PC-9 (cell line): Measurements from ENCODE around the gene NFATC1. TPM values are rescaled to one million over a fixed set of nuclear protein-coding genes. Genes with fewer than 3 reads are reported as not detected.

Source experiments
- BruUV-seq: library from RNA; stranded (reverse); fragments of 400-500 nt; replicated peaks from 2 replicates; lab custom pipeline; 2021; lab: Mats Ljungman, UMichigan
- CTCF ChIA-PET: fragments of 300-600 bp; sonication (Branson Sonifier 250); formaldehyde crosslinking; loops from one replicate; lab custom pipeline; 2022; ENCODE audit warnings: antibody characterized with exemption; lab: Charles Lee
- POLR2A ChIA-PET: fragments of 300-600 bp; sonication (Branson Sonifier 250); formaldehyde crosslinking; loops from one replicate; lab custom pipeline; 2022; ENCODE audit warnings: antibody characterized with exemption; ENCODE audit not compliant: unreplicated experiment; lab: Charles Lee
- DNase-seq, 2 experiments: peaks; one replicate each; pipeline versions ENCODE4 v3.0.0 to v3.0.0-alpha.2; 2015 to 2022; ENCODE audit warnings: mixed read lengths in 1 of 2
- H2AFZ ChIP-seq: fragments of 200-600 bp; sonication (generic); 2 replicates; pipeline ENCODE4 v1.8.1; 2017; ENCODE audit warnings: antibody characterized with exemption
- H3F3A ChIP-seq: fragments of 200-600 bp; sonication (generic); 2 replicates; pipeline ENCODE4 v1.8.1; 2017; ENCODE audit warnings: antibody characterized with exemption, mild to moderate bottlenecking, low read depth; ENCODE audit not compliant: insufficient read depth
- H3K27ac ChIP-seq: fragments of 200-600 bp; sonication (generic); 2 replicates; pipeline ENCODE4 v1.6.1; 2016; ENCODE audit warnings: mixed run types
- H3K27me3 ChIP-seq: fragments of 200-600 bp; sonication (generic); 2 replicates; pipeline ENCODE4 v1.6.1; 2016; ENCODE audit warnings: low read depth, mixed run types; ENCODE audit not compliant: insufficient read depth
- H3K36me3 ChIP-seq: fragments of 200-600 bp; sonication (generic); 2 replicates; pipeline ENCODE4 v1.6.1; 2016; ENCODE audit warnings: low read depth, mixed run types
- H3K4me1 ChIP-seq: fragments of 200-600 bp; sonication (generic); replicated peaks from 2 replicates; pipeline ENCODE4 v1.6.1; 2016; ENCODE audit warnings: mixed run types; ENCODE audit not compliant: insufficient read depth
- H3K4me2 ChIP-seq: fragments of 200-600 bp; sonication (generic); 2 replicates; pipeline ENCODE4 v1.6.1; 2017; ENCODE audit warnings: mixed run types
- H3K4me3 ChIP-seq: fragments of 200-600 bp; sonication (generic); 2 replicates; pipeline ENCODE4 v1.6.1; 2016; ENCODE audit warnings: mixed run types
- H3K79me2 ChIP-seq: fragments of 200-600 bp; sonication (generic); 2 replicates; pipeline ENCODE4 v1.6.1; 2017; ENCODE audit warnings: low read depth, mixed run types
- H3K9me2 ChIP-seq: fragments of 200-600 bp; sonication (generic); 2 replicates; pipeline ENCODE4 v1.8.1; 2017; ENCODE audit warnings: mild to moderate bottlenecking; ENCODE audit not compliant: insufficient read depth
- H3K9me3 ChIP-seq: fragments of 200-600 bp; sonication (generic); 2 replicates; pipeline ENCODE4 v1.8.1; 2016; ENCODE audit warnings: low read depth; ENCODE audit not compliant: insufficient read depth
- H4K20me1 ChIP-seq: fragments of 200-600 bp; sonication (generic); 2 replicates; pipeline ENCODE4 v1.8.1; 2017; ENCODE audit not compliant: insufficient read depth
- EZH2 ChIP-seq: fragments of 200-600 bp; sonication (generic); IDR thresholded peaks from 2 replicates; pipeline ENCODE4 v1.8.0; 2017; ENCODE audit warnings: antibody characterized with exemption, low read depth
- intact Hi-C: fragments of 100-400 bp; cut with micrococcal nuclease; formaldehyde crosslinking; loops from one replicate; pipeline ENCODE4 v1.10.0; 2022; ENCODE audit not compliant: unreplicated experiment
- total RNA-seq: library from RNA; stranded (reverse); gene quantifications from 2 replicates; pipeline ENCODE4 v1.2.3, GENCODE V29; 2021
- TF ChIP-seq, protein P1 (sequence below): fragments of 200-600 bp; sonication (generic); conservative IDR thresholded peaks from 2 replicates; pipeline ENCODE4 v1.6.1; 2017; ENCODE audit warnings: mixed run types, antibody characterized with exemption, mild to moderate bottlenecking, moderate library complexity

NFATC1 gene
- total RNA-seq, 1 experiment from 2014 or later = 2.6 TPM

DNA sequence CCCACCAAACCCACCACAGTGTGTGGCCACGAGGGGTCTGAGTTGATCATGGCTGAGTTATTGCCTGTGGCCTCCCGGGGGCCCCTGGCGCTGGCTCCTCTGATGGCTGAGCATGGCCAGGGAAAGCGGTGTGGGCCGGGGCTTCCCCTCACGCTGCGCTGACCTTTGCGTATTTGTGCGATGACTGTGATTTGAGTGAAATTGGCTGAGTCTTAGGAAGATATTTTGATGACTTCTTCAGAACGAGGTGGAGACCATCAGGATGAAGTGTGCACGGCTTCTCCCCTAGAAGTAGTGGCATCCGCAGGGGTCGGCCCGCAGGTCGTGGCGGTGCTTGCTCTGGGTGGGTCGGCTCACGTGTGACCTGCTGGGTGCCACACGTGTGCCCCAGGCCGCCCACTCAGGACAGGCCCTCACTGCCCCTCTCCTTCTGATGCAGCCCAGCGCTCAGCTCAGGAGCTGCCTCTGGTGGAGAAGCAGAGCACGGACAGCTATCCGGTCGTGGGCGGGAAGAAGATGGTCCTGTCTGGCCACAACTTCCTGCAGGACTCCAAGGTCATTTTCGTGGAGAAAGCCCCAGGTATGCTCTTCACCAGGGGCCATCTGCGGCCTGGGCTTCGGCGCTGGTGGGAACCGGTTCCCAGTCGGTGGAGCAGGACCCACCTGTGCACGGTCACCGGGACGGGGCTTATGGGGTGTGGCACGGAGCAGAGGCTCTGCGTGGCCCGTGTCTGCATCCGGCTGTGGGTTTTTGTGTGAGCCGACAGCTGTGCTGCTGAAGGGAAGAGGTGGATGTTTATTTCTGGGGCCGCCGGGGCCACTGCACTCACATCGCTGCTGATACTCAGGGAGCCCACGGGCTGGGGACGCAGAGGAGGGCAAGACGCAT is 55.8 kb downstream of the NFATC1 start:
- Histone ChIP-seq H3K36me3 (no peaks in the 10 kb centered on the region), H3F3A (no peaks in the 10 kb centered on the region), H3K9me2 (no peaks in the 10 kb centered on the region), H3K4me2 (no peak overlapping the region), H3K4me1 (no peaks in the 10 kb centered on the region), H3K27me3 (no peaks in the 10 kb centered on the region), H3K4me3 (no peak overlapping the region), H3K27ac (no peak overlapping the region), H4K20me1 (no peaks in the 10 kb centered on the region), H3K9me3 (no peaks in the 10 kb centered on the region), H3K79me2 (no peaks in the 10 kb centered on the region), H2AFZ (no peak overlapping the region)
- CTCF ChIA-PET = interaction anchor here (0.6 kb wide), 1 partner anchor 1814 kb away, joined by 3 read pairs; no protein-coding TSS in a partner anchor
- intact Hi-C loops = no loop called here
- no TSS peak for BruUV-seq
- no peak for DNase-seq
- no peak for TF ChIP-seq EZH2
- TF ChIP-seq, protein P1, sequence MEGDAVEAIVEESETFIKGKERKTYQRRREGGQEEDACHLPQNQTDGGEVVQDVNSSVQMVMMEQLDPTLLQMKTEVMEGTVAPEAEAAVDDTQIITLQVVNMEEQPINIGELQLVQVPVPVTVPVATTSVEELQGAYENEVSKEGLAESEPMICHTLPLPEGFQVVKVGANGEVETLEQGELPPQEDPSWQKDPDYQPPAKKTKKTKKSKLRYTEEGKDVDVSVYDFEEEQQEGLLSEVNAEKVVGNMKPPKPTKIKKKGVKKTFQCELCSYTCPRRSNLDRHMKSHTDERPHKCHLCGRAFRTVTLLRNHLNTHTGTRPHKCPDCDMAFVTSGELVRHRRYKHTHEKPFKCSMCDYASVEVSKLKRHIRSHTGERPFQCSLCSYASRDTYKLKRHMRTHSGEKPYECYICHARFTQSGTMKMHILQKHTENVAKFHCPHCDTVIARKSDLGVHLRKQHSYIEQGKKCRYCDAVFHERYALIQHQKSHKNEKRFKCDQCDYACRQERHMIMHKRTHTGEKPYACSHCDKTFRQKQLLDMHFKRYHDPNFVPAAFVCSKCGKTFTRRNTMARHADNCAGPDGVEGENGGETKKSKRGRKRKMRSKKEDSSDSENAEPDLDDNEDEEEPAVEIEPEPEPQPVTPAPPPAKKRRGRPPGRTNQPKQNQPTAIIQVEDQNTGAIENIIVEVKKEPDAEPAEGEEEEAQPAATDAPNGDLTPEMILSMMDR = no peak
- POLR2A ChIA-PET = no interaction called here

DNA sequence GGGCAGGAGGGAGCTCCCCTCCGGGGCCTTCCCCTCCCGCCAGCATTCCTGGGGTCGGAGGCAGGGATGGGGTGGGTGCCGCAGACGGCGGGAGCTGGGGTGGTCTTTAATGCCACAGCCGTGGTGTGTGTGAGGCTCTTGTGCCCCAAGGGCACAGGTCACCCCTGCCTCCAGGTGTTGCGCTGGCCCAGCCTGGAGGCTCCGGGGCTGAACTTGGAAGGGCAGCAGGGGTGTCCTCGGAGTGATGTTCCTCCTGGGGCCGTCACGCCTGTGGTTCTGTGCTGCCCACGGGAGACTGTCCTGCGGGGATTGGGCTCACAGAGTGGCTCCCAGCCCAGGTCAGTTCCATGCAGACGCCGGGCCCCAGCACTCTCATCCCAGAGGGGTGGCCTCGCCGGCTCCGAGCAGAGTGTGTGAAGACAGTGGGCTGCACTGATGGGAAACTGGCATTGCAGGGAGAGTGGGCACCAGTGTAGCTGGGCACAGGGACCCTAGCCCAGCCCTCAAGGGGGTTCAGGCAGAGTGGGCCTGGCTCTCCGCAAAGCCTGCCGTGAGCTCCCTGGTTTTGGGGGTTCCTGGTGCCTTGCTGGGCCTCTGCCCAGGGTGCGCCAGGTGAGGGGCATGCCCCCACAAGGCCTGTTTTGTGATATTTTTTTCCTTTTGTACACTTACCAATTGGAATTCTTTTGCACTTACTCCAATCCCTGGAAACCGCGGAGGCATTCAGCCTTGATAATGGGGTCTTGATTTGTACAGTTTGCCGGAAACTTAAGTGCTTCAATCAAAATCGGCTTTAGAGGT is 56.7 kb downstream of the NFATC1 start:
- Histone ChIP-seq H3K4me3 (no peak overlapping the region), H3K27ac (no peak overlapping the region), H3K36me3 (no peaks in the 10 kb centered on the region), H3K9me3 (no peaks in the 10 kb centered on the region), H3K4me1 (no peaks in the 10 kb centered on the region), H3F3A (no peaks in the 10 kb centered on the region), H2AFZ (no peak overlapping the region), H3K4me2 (no peak overlapping the region), H3K9me2 (no peaks in the 10 kb centered on the region), H3K79me2 (no peaks in the 10 kb centered on the region), H3K27me3 (no peaks in the 10 kb centered on the region), H4K20me1 (no peaks in the 10 kb centered on the region)
- POLR2A ChIA-PET = no interaction called here
- no peak for DNase-seq
- intact Hi-C loops = no loop called here
- CTCF ChIA-PET = interaction anchor here (0.6 kb wide), 1 partner anchor 1815 kb away, joined by 3 read pairs; no protein-coding TSS in a partner anchor
- BruUV-seq = no TSS peak
- TF ChIP-seq, protein P1 = no peak
- no peak for TF ChIP-seq EZH2

DNA sequence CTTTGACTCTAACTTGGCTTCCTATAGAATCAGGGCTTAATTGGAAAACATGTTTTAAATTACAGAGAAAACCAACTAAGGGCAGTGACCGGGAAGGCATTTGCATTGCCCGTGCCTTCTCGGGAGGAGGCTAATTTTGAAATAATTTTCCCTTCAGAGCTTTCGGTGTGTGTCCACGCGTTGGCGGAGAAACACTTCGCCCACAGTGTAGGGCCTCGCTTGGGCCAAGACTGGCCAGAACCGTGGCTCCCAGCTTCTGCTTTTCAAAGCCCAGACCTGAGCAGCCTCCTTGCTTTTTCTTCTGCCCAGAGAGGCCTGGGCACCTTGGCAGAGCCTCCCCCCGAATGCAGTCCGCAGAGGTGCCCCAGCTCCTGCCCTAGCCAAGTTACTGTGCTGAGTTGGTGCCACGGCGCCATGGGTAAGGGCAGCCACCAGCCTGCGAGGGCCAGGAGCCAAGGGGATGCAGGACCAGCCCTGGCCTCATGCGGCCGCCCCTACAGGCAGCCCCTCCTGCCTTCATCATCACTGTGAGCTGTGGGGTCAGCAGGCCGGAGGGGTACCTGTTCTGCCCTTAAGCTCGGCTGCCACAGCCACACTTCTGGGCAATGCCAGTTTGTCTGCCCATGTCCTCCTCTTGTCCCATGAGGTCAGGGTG is 57.4 kb downstream of the NFATC1 start:
- no peaks in the 10 kb centered on the region; the same call in 1 of the 2 replicates for H4K20me1 ChIP-seq
- intact Hi-C loops = no loop called here
- no peaks in the 10 kb centered on the region for H3K36me3 ChIP-seq
- H3K9me2 ChIP-seq = no peaks in the 10 kb centered on the region
- ChIA-PET POLR2A (no interaction called here), CTCF (no interaction called here)
- BruUV-seq = no TSS peak
- no peaks in the 10 kb centered on the region for H3K27me3 ChIP-seq
- no peaks in the 10 kb centered on the region for H3K79me2 ChIP-seq
- no peak overlapping the region for H3K27ac ChIP-seq
- no peak for TF ChIP-seq EZH2
- TF ChIP-seq, protein P1 = no peak
- no peaks in the 10 kb centered on the region for H3F3A ChIP-seq
- H3K9me3 ChIP-seq = no peaks in the 10 kb centered on the region
- H3K4me1 ChIP-seq = no peaks in the 10 kb centered on the region
- no peak overlapping the region for H3K4me2 ChIP-seq
- no peak for DNase-seq
- no peak overlapping the region for H2AFZ ChIP-seq
- no peak overlapping the region for H3K4me3 ChIP-seq
